ENCODE measurements around the gene PDCD1LG2. TPM values are rescaled to one million over a fixed set of nuclear protein-coding genes. Genes with fewer than 3 reads are reported as not detected.

The PDCD1LG2 gene
- total RNA-seq, 1 experiment from 2014 or later = not detected

DNA sequence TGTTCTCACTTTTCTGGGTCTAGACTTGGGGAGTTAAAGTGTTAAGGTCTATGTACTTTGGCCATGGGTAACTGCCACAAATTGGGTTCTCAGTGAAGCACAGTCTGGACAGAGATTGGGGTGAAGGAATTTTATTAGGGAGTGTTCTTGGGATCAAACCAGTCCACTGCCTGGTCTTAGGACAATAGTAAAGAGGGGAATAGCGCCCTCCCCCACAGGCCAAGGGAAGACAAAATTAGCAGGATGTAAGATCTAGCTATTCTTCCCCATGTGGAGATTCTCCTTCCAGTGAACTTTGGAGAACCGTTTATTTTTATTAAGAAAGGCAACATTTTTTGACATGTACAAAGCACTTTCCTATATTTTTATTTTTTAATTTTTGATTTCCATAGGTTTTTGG is 100.2 kb downstream of the PDCD1LG2 start:
- Histone ChIP-seq H4K5ac (ENCODE audit: insufficient read length, low read depth, low read length) (no peak overlapping the region), H3K27ac (ENCODE audit: insufficient read length, low read depth, low read length) (no peak overlapping the region), H3K4me1 (ENCODE audit: insufficient read depth, low read length) (no peaks in the 10 kb centered on the region), H3K23me2 (ENCODE audit: insufficient read length, low read depth, low read length, poor library complexity, severe bottlenecking) (no peaks in the 10 kb centered on the region), H3T11ph (ENCODE audit: low read length) (no peak overlapping the region), H3K56ac (ENCODE audit: insufficient read length, low read depth, low read length) (no peak overlapping the region), H3K14ac (ENCODE audit: insufficient read depth, low read length) (no peak overlapping the region), H2AFZ (ENCODE audit: low read length) (no peak overlapping the region), H3K23ac (ENCODE audit: insufficient read length, low read depth, low read length) (no peak overlapping the region), H4K20me1 (ENCODE audit: control insufficient read depth, insufficient read depth, insufficient read length) (no peaks in the 10 kb centered on the region), H3K4ac (ENCODE audit: low read depth, low read length) (no peak overlapping the region), H3K9ac (ENCODE audit: extremely low read depth, insufficient read length, low read length) (no peak overlapping the region), H3K79me2 (ENCODE audit: insufficient read depth, low read length) (no peaks in the 10 kb centered on the region), H3K9me3 (ENCODE audit: control insufficient read depth, low read depth, low read length) (no peaks in the 10 kb centered on the region), H3K18ac (ENCODE audit: insufficient read length, low read depth, low read length) (no peak overlapping the region), H2BK5ac (ENCODE audit: insufficient read length, low read length) (no peak overlapping the region), H2BK120ac (ENCODE audit: low read depth, low read length, poor library complexity, severe bottlenecking) (no peak overlapping the region), H4K91ac (ENCODE audit: insufficient read length, low read depth, low read length) (no peak overlapping the region), H2BK12ac (ENCODE audit: insufficient read length, low read depth, low read length) (no peak overlapping the region), H2BK15ac (ENCODE audit: low read depth, low read length) (no peak overlapping the region), H2BK20ac (ENCODE audit: low read depth, low read length, poor library complexity, severe bottlenecking) (no peak overlapping the region), H2AK5ac (ENCODE audit: insufficient read length, low read length) (no peak overlapping the region), H3K4me2 (ENCODE audit: insufficient read depth, insufficient read length, low read length) (no peak overlapping the region), H3K79me1 (ENCODE audit: insufficient read depth, low read depth, low read length, poor library complexity, severe bottlenecking) (no peaks in the 10 kb centered on the region), H4K8ac (replicated peaks; ENCODE audit: insufficient read length, low read depth, low read length) (no peak overlapping the region), H3K27me3 (ENCODE audit: insufficient read depth, low read length) (no peaks in the 10 kb centered on the region)
- no peaks in the 10 kb centered on the region; a peak in 1 of 7 replicates for H3K36me3 Mint-ChIP-seq (ENCODE audit: insufficient read depth in 1 of 3, low read depth in 3 of 3)
- no peak overlapping the region for H3K4me3 Mint-ChIP-seq
- WGBS (ENCODE audit: extremely low coverage, insufficient read length, low lambda C conversion rate) = no CpG with 5 or more reads among the region's 2 CpGs
- TF ChIP-seq, protein P1, sequence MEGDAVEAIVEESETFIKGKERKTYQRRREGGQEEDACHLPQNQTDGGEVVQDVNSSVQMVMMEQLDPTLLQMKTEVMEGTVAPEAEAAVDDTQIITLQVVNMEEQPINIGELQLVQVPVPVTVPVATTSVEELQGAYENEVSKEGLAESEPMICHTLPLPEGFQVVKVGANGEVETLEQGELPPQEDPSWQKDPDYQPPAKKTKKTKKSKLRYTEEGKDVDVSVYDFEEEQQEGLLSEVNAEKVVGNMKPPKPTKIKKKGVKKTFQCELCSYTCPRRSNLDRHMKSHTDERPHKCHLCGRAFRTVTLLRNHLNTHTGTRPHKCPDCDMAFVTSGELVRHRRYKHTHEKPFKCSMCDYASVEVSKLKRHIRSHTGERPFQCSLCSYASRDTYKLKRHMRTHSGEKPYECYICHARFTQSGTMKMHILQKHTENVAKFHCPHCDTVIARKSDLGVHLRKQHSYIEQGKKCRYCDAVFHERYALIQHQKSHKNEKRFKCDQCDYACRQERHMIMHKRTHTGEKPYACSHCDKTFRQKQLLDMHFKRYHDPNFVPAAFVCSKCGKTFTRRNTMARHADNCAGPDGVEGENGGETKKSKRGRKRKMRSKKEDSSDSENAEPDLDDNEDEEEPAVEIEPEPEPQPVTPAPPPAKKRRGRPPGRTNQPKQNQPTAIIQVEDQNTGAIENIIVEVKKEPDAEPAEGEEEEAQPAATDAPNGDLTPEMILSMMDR (conservative IDR thresholded peaks at IDR 0.05) = peak; percentile 35; the same call in 2 of the 3 replicates
- no peaks in the 10 kb centered on the region for H3K27me3 Mint-ChIP-seq (ENCODE audit: low read depth)
- peaks cover 7 to 13% of the 10 kb centered on the region in 2 experiments for H3K4me1 Mint-ChIP-seq
- peaks cover 0 to 4% of the 10 kb centered on the region in 2 experiments; a peak in 3 of 5 replicates for H3K9me3 Mint-ChIP-seq
- H3K27ac Mint-ChIP-seq = no peak overlapping the region; a peak in 1 of 7 replicates
- DNase-seq = no peak
